HG03469 (cell line): Measurements from ENCODE around the gene ASCC2.
A peak's percentile ranks its signal among the peaks of the same experiment; 100 is the strongest.
"Not testable (repeated sequence)": the region's sequence is repeated elsewhere in the genome, so short reads cannot be mapped to it uniquely, and the experiment has no call there.

Source experiments
- ATAC-seq: cut with Tn5 transposase; IDR thresholded peaks from one replicate; pipeline ENCODE4 v1.9.1; 2021; ENCODE audit warnings: mild to moderate bottlenecking, moderate library complexity, moderate number of reproducible peaks; ENCODE audit not compliant: unreplicated experiment

The ASCC2 gene

GRCh38 chr22:29837741-29838598 lies at the start of gene ASCC2:
ASCC2 (minus strand) TSS chr22:29838274; CDS start chr22:29832325, 5,949 bp downstream.
- peak; percentile 78 for ATAC-seq

DNA sequence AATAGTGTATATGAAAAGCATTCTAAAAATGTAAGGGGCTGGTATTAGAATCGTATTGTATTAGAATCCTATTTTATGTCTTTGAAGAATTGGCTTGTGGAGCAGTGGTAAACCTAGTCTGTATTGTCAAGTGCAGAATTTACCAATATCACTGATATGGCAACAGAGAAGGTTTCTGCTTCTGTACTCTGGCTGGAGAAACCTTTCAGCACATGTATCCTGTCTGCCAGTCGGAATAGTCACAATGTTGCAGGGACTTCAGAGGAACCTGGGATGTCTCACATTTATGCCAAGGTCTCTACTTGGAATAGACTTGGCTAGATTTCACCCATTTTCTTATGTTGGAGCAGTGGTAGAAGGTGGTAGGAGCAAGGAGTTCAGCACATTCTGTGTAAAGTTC lies 49.3 kb upstream of the ASCC2 start:
- ATAC-seq, result no peak

- ATAC-seq, result no peak
These were observed 48.5 kb upstream of the ASCC2 start for GRCh38 chr22:29886596-29886995.

DNA sequence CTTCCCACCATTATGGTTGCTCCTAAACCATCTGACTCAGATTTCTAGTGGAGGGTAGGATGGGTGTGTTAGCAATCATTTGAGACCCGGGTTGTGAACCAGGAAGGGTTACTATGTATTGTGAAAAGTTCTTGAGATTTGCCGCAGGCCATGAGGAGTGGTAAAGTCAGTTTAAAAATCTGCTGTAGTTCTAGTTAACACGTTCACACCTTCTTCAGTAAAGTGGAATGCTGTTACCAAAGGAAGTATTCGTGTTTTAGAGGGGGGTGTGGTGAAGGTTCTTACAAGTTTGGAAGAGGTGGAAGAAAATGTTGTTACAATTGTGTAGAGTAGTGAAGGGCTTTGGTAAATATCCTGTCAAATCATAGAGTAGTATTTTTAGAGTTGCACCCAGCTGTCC lies 47.5 kb upstream of the ASCC2 start:
- no peak for ATAC-seq

DNA sequence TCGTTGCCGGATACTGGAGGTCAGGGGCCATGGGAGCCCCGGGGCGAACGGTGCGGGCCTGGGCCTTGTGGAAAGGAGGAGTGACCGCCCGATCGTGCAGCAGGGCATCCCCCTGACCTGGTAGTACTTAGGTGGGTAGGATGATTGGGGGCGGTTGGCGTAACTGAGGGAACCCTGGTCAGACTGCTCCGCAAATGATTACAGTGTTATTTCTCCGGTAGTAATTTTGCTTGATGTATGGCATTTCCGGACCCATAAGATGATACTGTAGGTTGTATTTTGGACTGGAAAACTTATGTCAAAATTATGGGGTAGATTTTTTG lies 45.7 kb upstream of the ASCC2 start:
- no peak for ATAC-seq

GRCh38 chr22:29883045-29883774 lies 45.1 kb upstream of the ASCC2 start, which contains the start of gene MTMR3:
MTMR3 (plus strand) TSS chr22:29883174; CDS start chr22:29971060, 87,886 bp downstream.
- no peak for ATAC-seq

- no peak for ATAC-seq
These were observed 44.6 kb upstream of the ASCC2 start for GRCh38 chr22:29882716-29883044.

- ATAC-seq, result no peak
These were observed 41.7 kb upstream of the ASCC2 start for GRCh38 chr22:29879753-29880152.

DNA sequence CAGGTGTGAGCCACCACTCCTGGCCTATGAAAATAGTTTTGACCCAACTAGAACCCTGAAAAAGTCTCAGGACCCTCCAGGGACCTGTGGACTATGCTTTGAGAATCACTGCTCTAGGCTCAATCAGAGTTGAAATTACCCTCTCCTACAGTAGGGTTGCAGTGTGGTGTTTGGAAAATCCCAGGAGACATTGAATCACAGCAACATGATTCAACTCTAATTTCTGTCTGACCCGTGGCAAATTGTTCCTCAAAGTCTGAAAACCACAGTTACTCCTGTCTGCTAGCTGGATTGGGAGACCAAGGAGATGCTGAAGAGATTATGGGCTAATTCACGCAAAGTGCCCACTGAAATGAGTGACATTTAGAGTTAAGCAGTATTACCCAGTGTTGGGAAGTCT lies 39.5 kb upstream of the ASCC2 start:
- ATAC-seq, result no peak

DNA sequence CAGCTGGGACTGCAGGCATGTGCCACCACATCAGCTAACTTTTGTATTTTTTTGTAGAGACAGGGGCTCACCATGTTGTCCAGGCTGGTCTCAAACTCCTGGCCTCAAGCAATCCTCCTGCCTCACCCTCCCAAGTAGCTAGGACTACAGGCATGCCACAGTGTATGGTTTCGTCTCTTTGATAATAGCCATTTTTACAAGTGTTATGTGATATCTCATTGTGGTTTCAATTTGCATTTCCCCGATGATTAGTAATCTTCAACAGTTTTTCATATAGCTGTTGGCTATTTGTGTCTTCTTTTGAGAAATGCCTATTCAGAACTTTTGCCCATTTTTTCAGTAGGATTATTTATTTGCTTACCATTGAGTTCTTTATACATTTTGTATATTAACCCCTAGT lies 35.9 kb upstream of the ASCC2 start:
- no peak for ATAC-seq

- no peak for ATAC-seq
These were observed 34.9 kb upstream of the ASCC2 start for GRCh38 chr22:29872989-29873388.

GRCh38 chr22:29872144-29872893 lies 34.2 kb upstream of the ASCC2 start:
- no peak for ATAC-seq

GRCh38 chr22:29871684-29872083 lies 33.6 kb upstream of the ASCC2 start:
- ATAC-seq, result no peak

DNA sequence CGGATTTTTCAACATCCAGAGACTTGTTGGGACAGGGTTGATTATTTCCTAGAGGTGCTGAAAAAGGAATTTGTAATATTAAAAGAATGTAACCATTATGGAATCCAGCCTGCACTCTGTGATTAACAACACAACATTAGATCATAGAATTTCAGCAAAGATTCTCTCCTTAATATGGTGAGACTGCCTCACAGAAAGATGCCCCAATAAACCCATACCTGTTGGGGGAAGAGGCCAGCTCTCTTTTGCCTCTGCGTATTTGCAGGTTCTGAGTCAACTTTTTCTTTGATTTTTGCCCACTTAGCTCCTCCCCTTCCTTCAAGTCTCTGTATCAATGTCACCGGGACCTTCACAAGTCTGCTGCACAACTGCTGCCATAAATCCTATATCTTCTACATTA lies 32.5 kb upstream of the ASCC2 start:
- no peak for ATAC-seq

GRCh38 chr22:29867851-29868250 lies 29.8 kb upstream of the ASCC2 start:
- no peak for ATAC-seq

GRCh38 chr22:29867260-29867659 lies 29.2 kb upstream of the ASCC2 start:
- ATAC-seq, result no peak

DNA sequence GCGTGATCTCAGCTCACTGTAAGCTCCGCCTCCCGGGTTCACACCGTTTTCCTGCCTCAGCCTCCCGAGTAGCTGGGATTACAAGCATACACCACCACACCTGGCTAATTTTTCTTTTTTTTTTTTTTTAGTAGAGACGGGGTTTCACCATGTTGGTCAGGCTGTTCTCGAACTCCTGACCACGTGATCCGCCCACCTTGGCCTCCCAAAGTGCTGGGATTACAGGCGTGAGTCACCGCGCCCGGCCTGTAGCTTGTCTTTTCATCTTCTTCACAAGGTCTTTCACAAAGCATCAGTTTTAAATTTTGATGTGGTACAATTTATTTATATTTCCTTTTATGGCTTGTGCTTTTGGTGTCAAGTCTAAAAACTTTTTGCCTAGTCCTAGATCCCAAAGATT lies 27.5 kb upstream of the ASCC2 start:
- ATAC-seq, result not testable (repeated sequence)

DNA sequence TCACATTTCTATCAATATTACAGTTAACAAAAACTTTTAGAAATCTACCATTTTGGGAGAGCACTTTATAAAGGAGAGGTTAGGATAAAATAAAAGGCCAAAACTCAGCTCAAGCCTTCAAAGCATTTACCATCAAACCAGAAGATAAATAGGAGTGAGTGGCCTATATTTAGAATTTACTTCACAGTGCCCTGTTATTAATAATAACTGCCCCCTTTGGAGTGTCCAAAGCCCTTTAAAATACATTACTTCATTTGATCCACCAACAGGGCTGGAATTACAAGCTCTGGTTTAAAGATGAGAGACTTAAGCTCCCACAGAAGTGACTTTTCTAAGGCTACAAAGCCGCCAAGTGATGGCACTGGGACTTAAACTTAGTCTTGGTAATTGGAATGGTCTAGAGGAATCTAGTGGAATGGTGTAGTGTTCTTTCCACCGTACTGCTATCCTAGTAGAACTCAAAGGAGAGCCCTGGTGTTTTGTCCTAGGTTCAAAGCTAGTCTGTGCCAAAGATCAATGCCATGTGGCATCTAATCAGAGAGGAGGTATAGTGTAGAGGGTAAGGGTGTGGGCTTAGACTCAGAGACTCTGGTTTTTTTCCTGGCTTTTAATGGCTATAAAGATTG lies 23.7 kb upstream of the ASCC2 start:
- ATAC-seq, result no peak

DNA sequence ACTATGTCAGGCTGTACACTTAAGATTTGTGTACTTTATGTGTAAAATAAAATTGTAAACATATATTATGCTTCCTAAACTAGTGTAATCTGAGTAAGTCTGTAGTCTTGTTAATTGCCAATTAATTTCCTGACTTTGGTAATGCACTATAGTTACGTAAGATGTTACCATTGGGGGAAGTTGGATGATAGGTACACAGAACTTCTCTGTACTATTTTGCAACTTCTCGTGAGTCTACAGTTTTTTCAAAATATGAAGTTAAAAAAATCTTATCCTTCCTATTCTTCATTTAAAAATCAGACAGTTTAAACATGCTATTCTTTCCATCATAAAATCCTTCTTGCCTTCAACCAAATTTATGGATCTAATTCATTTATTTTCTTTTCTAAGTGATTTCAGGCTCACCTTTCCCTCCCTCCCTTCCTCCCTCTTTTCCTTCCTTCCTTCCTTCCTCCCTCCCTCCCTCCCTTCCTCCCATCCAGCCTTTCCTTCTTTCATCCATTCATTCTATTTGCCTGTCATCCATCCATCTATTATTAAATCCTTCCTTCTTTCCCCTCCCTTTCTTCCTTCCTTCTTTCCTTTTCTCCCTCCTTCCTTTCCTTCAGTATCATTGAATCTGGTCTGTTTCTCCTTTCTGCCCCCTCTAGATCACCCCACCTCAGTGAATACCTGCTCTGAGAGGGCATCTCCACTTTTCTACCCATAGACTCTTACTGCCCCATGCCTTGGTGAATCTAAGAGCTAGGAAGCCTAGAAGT lies 22.1 kb upstream of the ASCC2 start:
- ATAC-seq, result no peak

- ATAC-seq, result not testable (repeated sequence)
These were observed 21.0 kb upstream of the ASCC2 start for GRCh38 chr22:29859030-29859429.
